ENCODE data around the gene MFSD1. TPM values are rescaled to one million over a fixed set of nuclear protein-coding genes. Genes with fewer than 3 reads are reported as not detected.

Gene MFSD1
- total and polyA plus RNA-seq, 12 donors = 20.4 to 118 (median 76.9) TPM

GRCh38 chr3:158776531-158776930 is 25.3 kb upstream of the MFSD1 start:
- 90 to 99% (median 94%) methylated on average over 7 of the region's 7 CpGs for WGBS, 4 donors
- Histone ChIP-seq H3K27ac (peak overlapping the region in 1 of 5 donors; percentile 54), H3K4me3 (no peak overlapping the region), H3K9me3 (replicated peaks in 1 of 3) (no peaks in the 10 kb centered on the region), H3K36me3 (replicated peaks in 1 of 2) (no peaks in the 10 kb centered on the region), H3K4me1 (replicated peaks in 1 of 2) (peaks cover 0 to 15% of the 10 kb centered on the region in 2 donors), H3K27me3 (no peaks in the 10 kb centered on the region)
- TF ChIP-seq CTCF (IDR thresholded peaks at IDR 0.05) (no peak), POLR2A (IDR thresholded peaks at IDR 0.05) (no peak)
- intact Hi-C loops (cut with DNase I) = no loop called here
- no peak for DNase-seq

- Histone ChIP-seq H3K27me3 (no peaks in the 10 kb centered on the region), H3K9me3 (replicated peaks in 1 of 3) (no peaks in the 10 kb centered on the region), H3K36me3 (replicated peaks in 1 of 2) (no peaks in the 10 kb centered on the region), H3K4me3 (no peak overlapping the region), H3K4me1 (replicated peaks in 1 of 2) (peaks cover 0 to 15% of the 10 kb centered on the region in 2 donors), H3K27ac (peak overlapping the region in 2 of 5 donors; percentile 22 to 25)
- WGBS, 4 donors = 76 to 84% (median 80%) methylated on average over 3 of the region's 3 CpGs
- TF ChIP-seq CTCF (IDR thresholded peaks at IDR 0.05) (no peak), POLR2A (IDR thresholded peaks at IDR 0.05) (no peak)
- intact Hi-C loops (cut with DNase I) = no loop called here
- no peak for DNase-seq
These were observed 24.5 kb upstream of the MFSD1 start for GRCh38 chr3:158777161-158777873.

GRCh38 chr3:158780766-158781165 is 21.1 kb upstream of the MFSD1 start:
- no peaks in the 10 kb centered on the region for H3K9me3 ChIP-seq (replicated peaks in 1 of 3)
- DNase-seq = no peak
- H3K4me3 ChIP-seq = no peak overlapping the region
- no peaks in the 10 kb centered on the region for H3K36me3 ChIP-seq (replicated peaks in 1 of 2)
- intact Hi-C loops (cut with DNase I) = no loop called here
- H3K27ac ChIP-seq = no peak overlapping the region
- 41 to 75% (median 64%) methylated on average over 1 of the region's 1 CpG for WGBS, 4 donors
- no peaks in the 10 kb centered on the region for H3K27me3 ChIP-seq
- peaks cover 0 to 3% of the 10 kb centered on the region in 2 donors for H3K4me1 ChIP-seq (replicated peaks in 1 of 2)
- no peak for TF ChIP-seq POLR2A (IDR thresholded peaks at IDR 0.05)
- TF ChIP-seq CTCF (IDR thresholded peaks at IDR 0.05) = no peak

GRCh38 chr3:158781191-158781590 is 20.7 kb upstream of the MFSD1 start:
- Histone ChIP-seq H3K9me3 (replicated peaks in 1 of 3) (no peaks in the 10 kb centered on the region), H3K27ac (no peak overlapping the region), H3K36me3 (replicated peaks in 1 of 2) (no peaks in the 10 kb centered on the region), H3K4me3 (no peak overlapping the region), H3K27me3 (no peaks in the 10 kb centered on the region), H3K4me1 (replicated peaks in 1 of 2) (no peaks in the 10 kb centered on the region)
- TF ChIP-seq POLR2A (IDR thresholded peaks at IDR 0.05) (no peak), CTCF (IDR thresholded peaks at IDR 0.05) (no peak)
- intact Hi-C loops (cut with DNase I) = no loop called here
- 93 to 98% (median 94%) methylated on average over 2 of the region's 2 CpGs for WGBS, 4 donors
- no peak for DNase-seq

All from adrenal gland (tissue), 12 donors.